Measurements from ENCODE around the gene IL22RA1. TPM values are rescaled to one million over a fixed set of nuclear protein-coding genes. Genes with fewer than 3 reads are reported as not detected.

IL22RA1 gene
- total and polyA plus RNA-seq, 10 of the 15 experiments (the other 5 are each of a cell fraction or from before 2014, with no cell fraction given) = not detected

- TF ChIP-seq KLF5 (IDR thresholded peaks at IDR 0.05; ENCODE audit: partially characterized antibody) (no peak), POLR2AphosphoS2 (IDR thresholded peaks at IDR 0.05; ENCODE audit: low read depth, low read length) (no peak), CUX1 (IDR thresholded peaks at IDR 0.05; ENCODE audit: insufficient replicate concordance, low read depth, low read length) (no peak), SMAD1 (IDR thresholded peaks at IDR 0.05; ENCODE audit: low read depth, partially characterized antibody) (no peak), REST (IDR thresholded peaks at IDR 0.05; ENCODE audit: low read depth, low read length) (no peak), ZSCAN29 (IDR thresholded peaks at IDR 0.05) (no peak), KAT2A (conservative IDR thresholded peaks at IDR 0.05; ENCODE audit: control insufficient read depth, low read depth, low read length) (no peak), MYC (IDR thresholded peaks at IDR 0.05; ENCODE audit: insufficient read depth, insufficient read length, insufficient replicate concordance, low read length, severe bottlenecking) (no peak)
Measured at GRCh38 chr1:24081190-24081589, 61.8 kb downstream of the IL22RA1 start (continued).
